Measurements from ENCODE around the gene CEP162. TPM values are rescaled to one million over a fixed set of nuclear protein-coding genes. Genes with fewer than 3 reads are reported as not detected.

Gene CEP162
- total and polyA plus RNA-seq, 2 donors (not counting 1 experiment from before 2014, with no cell fraction given): 1.8 to 13.4 TPM

GRCh38 chr6:84243240-84243639 is 15.8 kb upstream of the CEP162 start:
- no peak overlapping the region for H3K27ac Mint-ChIP-seq
- Histone ChIP-seq H3K27me3 (replicated peaks in 1 of 4; ENCODE audit: control extremely low read depth in 1 of 4, control insufficient read depth in 3 of 4, insufficient read depth in 4 of 4, low read length in 3 of 4) (no peaks in the 10 kb centered on the region), H3K36me3 (replicated peaks in 1 of 2; ENCODE audit: control extremely low read depth in 1 of 2, control insufficient read depth in 1 of 2, extremely low read depth in 1 of 2, insufficient read depth in 2 of 2, low read length in 1 of 2) (no peaks in the 10 kb centered on the region), H3K9me3 (ENCODE audit: control extremely low read depth in 1 of 3, control insufficient read depth in 2 of 3, insufficient read depth in 1 of 3, low read length in 2 of 3) (no peaks in the 10 kb centered on the region), H4K20me1 (ENCODE audit: control insufficient read depth, insufficient read depth, low read length, poor library complexity, severe bottlenecking) (no peaks in the 10 kb centered on the region), H3K4me3 (ENCODE audit: control extremely low read depth in 1 of 5, extremely low read depth in 1 of 5, insufficient read depth in 1 of 5, low read depth in 2 of 5, low read length in 4 of 5) (no peak overlapping the region), H3K4me2 (replicated peaks; ENCODE audit: low read depth, low read length, poor library complexity, severe bottlenecking) (no peak overlapping the region), H3K79me2 (ENCODE audit: control insufficient read depth, insufficient read depth, low read length) (no peaks in the 10 kb centered on the region), H3K4me1 (ENCODE audit: control insufficient read depth in 2 of 2, insufficient read depth in 2 of 2, low read length in 2 of 2) (no peaks in the 10 kb centered on the region), H2AFZ (ENCODE audit: insufficient read depth, low read depth, low read length, poor library complexity, severe bottlenecking) (no peak overlapping the region), H3K27ac (ENCODE audit: low read length in 2 of 2) (no peak overlapping the region), H3K9ac (ENCODE audit: low read length) (no peak overlapping the region)
- no peak for ATAC-seq (ENCODE audit: low read depth)
- ChIA-PET POLR2A (no interaction called here), CTCF (interaction anchor here (0.8 kb wide), 1 partner anchor 23 kb away, joined by 3 read pairs; no protein-coding TSS in a partner anchor)
- no peak overlapping the region for H3K4me3 Mint-ChIP-seq
- H3K27me3 Mint-ChIP-seq: no peaks in the 10 kb centered on the region
- no peaks in the 10 kb centered on the region for H3K4me1 Mint-ChIP-seq
- no peaks in the 10 kb centered on the region for H3K9me3 Mint-ChIP-seq (ENCODE audit: insufficient read depth)
- TF ChIP-seq CTCF (IDR thresholded peaks at IDR 0.05): no peak
- TF ChIP-seq EZH2 (IDR thresholded peaks at IDR 0.05; ENCODE audit: borderline replicate concordance, insufficient read depth, low read depth, low read length, poor library complexity, severe bottlenecking): no peak
- intact Hi-C loops (cut with micrococcal nuclease): no loop called here
- no CpG with 5 or more reads among the region's 1 CpG for WGBS (ENCODE audit: insufficient coverage)
- DNase-seq: no peak

- H3K4me1 Mint-ChIP-seq: no peaks in the 10 kb centered on the region
- no peak for DNase-seq
Observed at GRCh38 chr6:84242265-84242664, 14.8 kb upstream of the CEP162 start.

More at GRCh38 chr6:84242265-84242664, 14.8 kb upstream of the CEP162 start:
- TF ChIP-seq EZH2 (IDR thresholded peaks at IDR 0.05; ENCODE audit: borderline replicate concordance, insufficient read depth, low read depth, low read length, poor library complexity, severe bottlenecking) (no peak), CTCF (IDR thresholded peaks at IDR 0.05) (no peak)
- Mint-ChIP-seq H3K9me3 (ENCODE audit: insufficient read depth) (no peaks in the 10 kb centered on the region), H3K27ac (no peak overlapping the region), H3K4me3 (no peak overlapping the region), H3K27me3 (peaks cover 8% of the 10 kb centered on the region)
- no peaks in the 10 kb centered on the region for H3K79me2 ChIP-seq (ENCODE audit: control insufficient read depth, insufficient read depth, low read length)
- no peaks in the 10 kb centered on the region for H3K9me3 ChIP-seq (ENCODE audit: control extremely low read depth in 1 of 3, control insufficient read depth in 2 of 3, insufficient read depth in 1 of 3, low read length in 2 of 3)
- no peaks in the 10 kb centered on the region for H3K4me1 ChIP-seq (ENCODE audit: control insufficient read depth in 2 of 2, insufficient read depth in 2 of 2, low read length in 2 of 2)
- CTCF ChIA-PET: interaction anchor here (0.5 to 1.9 kb wide), 4 partner anchors 12 to 359 kb away, joined by 3 to 4 read pairs (median 3); no protein-coding TSS in a partner anchor
- no peak overlapping the region for H2AFZ ChIP-seq (ENCODE audit: insufficient read depth, low read depth, low read length, poor library complexity, severe bottlenecking)
- H3K36me3 ChIP-seq (replicated peaks in 1 of 2; ENCODE audit: control extremely low read depth in 1 of 2, control insufficient read depth in 1 of 2, extremely low read depth in 1 of 2, insufficient read depth in 2 of 2, low read length in 1 of 2): no peaks in the 10 kb centered on the region
- H3K9ac ChIP-seq (ENCODE audit: low read length): no peak overlapping the region
- intact Hi-C loops (cut with micrococcal nuclease): no loop called here
- POLR2A ChIA-PET: no interaction called here
- H3K27me3 ChIP-seq (replicated peaks in 1 of 4; ENCODE audit: control extremely low read depth in 1 of 4, control insufficient read depth in 3 of 4, insufficient read depth in 4 of 4, low read length in 3 of 4): no peaks in the 10 kb centered on the region
- no peak overlapping the region for H3K4me3 ChIP-seq (ENCODE audit: control extremely low read depth in 1 of 5, extremely low read depth in 1 of 5, insufficient read depth in 1 of 5, low read depth in 2 of 5, low read length in 4 of 5)
- no peak for ATAC-seq (ENCODE audit: low read depth)
- H4K20me1 ChIP-seq (ENCODE audit: control insufficient read depth, insufficient read depth, low read length, poor library complexity, severe bottlenecking): no peaks in the 10 kb centered on the region
- no peak overlapping the region for H3K27ac ChIP-seq (ENCODE audit: low read length in 2 of 2)
- H3K4me2 ChIP-seq (replicated peaks; ENCODE audit: low read depth, low read length, poor library complexity, severe bottlenecking): no peak overlapping the region
